CD4-positive, alpha-beta T cell treated with Interleukin-4 for 4 hours (primary cell): ENCODE data around the gene DIP2A.
"Not testable (repeated sequence)": the region's sequence is repeated elsewhere in the genome, so short reads cannot be mapped to it uniquely, and the experiment has no call there.

Experiments used
- DNase-seq: peaks from one replicate; pipeline ENCODE4 v3.0.0-alpha.2; 2020

Gene DIP2A

DNA sequence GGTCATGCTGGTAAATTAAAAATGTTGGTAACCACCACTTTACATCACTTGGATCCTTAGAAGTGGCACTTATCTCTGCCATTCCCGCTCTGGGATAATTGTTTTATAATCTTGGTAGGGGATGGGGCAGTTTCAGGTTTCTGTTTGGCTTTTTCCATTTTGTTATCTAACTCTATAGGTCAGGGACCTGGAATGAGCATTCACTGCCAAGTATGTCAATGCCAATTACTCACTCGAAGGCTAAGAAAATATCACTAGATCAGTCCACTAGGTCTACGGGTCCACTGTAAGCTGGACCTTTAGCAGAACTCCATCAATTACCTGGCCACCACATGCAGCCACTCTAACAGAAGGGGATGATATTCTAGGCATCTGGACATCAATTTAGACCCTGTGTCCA is 4.5 kb upstream of the DIP2A start:
- DNase-seq = no peak

DNA sequence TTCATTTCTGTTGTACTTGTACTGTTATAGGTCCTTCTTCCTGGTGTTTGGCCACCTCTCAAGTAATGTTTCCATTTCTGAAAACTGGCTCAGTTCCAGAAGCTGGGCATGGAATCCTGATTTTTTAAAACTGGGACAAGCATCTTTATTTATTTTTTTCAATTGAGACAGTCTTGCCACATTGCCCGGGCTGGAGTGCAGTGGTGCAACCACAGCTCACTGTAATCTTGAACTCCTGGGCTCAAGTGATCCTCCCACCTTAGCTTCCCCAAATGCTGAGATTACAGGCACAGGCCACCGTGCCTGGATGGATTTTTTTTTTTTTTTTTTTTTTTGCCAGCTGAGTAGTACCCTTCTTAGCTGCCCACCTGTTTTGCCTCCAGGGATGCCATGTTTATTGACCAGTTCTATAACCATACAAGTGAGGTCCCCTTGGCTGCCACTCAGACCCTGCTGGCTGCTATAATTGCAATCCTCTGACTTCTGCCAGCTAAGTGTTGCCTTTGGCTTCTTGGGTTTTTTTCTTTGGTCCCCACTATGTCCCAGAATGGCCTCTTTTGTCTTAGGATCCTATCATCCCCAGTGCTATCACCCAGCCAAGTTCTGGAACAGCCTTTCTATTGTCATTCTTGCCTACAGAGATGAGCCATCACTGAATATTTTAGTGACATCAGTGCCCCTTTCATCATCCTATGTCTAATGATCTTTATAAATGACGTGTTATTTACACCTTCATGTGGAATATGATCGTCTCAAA is 3.9 kb upstream of the DIP2A start:
- no peak for DNase-seq

DNA sequence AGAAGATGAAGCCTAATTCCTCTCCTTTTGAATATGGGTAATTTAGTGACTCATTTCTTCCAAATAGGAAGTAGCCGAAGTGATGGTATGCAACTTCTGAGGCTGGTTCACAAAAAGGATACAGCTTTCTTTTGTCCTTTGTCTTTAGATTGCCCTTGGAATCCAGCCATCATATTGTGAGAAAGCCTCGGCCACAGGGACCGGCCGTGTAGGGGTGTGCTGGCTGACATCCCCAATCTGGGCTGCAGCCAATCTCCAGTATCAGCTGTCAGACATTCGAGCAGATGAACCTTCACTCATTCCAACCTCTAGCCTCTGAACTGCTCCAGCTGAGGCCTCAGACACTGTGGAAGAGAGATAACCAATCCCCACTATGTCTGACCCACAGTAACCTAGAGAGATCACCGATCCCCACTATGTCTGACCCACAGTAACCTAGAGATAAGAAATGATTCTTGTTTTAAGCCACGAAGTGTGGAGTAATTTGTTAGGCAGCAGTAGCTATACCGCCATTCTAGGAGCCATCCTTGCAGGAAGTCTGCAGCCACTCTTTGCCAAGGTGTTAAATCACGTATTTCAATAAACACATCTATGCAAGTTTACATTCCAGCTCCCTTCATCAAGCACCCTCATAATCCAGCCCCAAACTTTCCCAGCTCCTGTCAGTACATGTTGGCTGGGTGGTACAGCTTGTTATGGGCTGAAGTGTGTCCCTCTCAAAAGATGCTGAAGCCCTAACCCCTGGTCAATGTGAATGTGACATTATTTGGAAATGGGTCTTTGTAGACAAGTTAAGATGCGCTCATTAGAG is 2.9 kb upstream of the DIP2A start:
- no peak for DNase-seq

DNA sequence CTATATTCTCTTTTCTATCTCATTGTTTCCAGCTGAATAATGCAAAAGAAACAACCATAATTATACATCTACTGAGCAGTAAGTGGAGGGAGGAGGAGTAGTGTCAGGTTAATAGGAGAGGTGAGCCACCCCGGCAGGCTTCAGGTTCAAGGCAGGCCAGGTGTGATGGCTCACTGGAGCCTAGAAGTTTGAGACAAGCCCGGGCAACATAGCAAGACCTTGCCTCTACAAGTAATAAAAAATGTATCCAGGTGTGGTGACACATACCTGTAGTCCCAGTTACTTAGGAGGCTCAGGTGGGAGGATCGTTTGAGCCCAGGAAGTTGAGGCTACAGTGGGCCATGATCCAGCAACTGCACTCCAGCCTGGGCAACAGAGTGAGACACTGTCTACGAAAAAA is 1.9 kb upstream of the DIP2A start:
- no peak for DNase-seq

DNA sequence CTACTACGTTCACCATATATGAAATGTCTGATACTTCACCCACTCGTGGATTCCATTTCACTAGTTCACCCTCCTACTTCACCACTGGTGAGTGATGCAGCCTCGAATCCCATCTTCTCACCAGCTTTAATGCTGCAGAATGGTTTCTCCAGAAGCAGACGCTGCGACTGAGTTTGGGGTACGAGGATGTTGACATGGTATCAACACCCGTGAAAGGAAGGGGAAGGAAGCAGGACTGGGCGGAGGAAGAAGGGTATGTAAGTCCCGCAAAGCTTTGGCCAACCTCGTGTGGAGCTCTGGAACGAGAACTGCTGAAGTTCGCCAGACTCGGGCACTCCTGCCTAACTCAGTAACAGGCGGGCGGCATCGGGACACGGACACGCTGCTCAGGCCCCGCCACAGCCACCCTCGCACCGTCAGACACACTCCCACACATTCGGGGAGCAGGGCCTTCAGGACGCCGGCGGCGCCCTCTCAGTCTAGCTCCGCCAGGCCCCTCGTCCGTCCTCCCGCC is 833 bp upstream of the DIP2A start:
- no peak for DNase-seq

DNA sequence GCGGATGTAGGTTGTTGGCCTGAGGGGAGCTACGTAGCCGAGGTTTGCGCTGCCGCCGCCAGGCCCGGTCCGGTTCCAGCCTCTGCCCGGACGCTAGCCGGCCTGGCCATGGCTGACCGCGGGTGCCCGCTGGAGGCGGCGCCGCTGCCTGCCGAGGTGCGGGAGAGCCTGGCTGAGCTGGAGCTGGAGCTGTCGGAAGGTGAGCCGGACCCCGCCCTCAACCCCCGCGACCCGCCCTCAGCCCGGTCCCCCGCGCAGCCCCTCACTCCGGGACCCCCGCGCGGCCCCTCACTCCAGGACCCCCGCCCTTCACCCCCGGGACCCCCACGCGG is 299 bp downstream of the DIP2A start:
- DNase-seq = no peak

DNA sequence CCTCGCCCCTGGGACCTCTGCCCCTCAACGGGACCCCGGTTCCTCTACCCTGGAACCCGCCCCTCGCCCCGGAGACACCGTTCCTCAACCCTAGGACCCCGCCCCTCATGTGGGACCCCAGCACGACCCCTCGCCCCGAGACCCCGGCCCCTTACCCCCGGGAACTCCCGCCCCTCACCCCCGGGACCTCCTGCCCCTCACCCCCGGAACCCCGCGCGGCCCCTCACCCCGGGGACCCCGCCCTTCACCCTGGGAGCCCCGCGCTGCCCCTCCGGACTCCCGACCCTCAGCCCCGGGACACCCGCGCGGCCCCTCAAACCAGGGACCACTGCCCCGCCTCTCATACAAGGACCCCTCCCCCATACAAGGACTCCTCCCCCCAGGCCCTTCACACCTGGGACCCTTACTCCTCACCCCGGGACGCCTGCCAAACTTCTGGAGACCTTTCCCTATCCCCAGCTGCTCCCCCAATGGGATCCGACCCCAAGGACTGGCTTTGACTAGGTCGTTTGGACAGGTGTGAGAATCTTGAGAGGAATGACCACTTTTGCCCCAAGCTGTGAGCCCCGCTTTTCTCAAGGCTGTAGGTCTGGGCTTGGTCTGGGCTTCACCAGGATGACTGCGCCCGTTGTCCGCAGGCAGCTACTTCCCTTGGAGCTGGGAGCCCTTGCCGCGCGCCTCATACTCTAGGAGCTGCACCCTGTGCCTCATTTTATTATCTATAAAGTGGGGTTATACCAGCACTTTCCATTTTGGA is 843 bp downstream of the DIP2A start:
- DNase-seq = no peak

DNA sequence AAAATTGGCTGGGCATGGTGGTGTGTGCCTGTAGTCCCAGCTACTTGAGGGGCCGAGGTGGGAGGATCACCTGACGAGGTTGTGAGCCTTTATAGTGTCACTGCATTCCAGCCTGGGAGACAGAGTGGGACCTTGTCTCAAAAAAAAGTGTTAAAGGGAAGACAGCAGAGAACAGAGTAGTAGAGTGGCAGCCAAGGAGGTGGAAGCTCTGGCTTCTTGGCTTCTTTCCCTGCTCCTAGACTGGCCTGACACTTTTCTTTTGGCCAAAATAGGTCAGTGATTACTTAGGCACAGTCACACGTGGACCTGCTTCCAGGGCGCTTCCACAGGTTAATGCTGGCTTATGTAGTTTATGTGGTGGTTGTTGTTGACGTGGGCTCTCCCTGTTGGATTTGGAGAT is 3.2 kb downstream of the DIP2A start:
- DNase-seq = no peak

DNA sequence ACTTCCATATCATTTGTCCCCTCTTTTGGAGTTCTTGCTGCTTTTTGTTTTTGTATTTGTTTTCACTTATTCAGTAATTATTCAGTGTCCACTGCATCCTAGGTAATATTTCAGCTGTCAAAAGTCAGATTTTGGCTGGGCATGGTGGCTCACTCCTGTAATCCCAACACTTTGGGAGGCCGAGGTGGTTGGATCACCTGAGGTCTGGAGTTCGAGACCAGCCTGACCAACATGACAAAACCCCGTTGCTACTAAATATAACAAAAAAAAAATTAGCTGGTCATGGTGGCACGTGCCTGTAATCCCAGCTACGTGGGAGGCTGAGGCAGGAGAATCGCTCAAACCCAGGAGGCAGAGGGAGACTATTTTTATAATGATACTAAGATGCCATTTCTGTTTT is 6.5 kb downstream of the DIP2A start:
- DNase-seq = not testable (repeated sequence)

DNA sequence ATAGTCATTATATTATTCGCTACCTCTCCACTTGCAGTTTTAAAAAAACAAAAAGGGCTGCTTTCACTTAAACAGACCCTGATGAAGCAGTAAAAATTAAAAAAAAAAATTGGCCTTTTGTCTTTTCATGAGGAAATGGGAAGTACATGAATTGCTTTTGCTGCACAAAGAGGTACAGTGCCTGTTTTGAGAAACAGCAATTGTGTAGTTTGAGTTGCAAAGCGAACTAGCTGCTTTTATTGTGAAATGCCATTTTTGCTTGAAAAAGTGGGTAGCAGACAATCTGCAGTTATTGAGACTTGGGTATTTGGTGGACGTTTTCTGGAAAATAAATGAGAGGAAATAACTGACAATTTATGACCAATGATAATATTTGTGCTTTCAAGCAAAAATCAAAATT is 7.0 kb downstream of the DIP2A start:
- no peak for DNase-seq

DNA sequence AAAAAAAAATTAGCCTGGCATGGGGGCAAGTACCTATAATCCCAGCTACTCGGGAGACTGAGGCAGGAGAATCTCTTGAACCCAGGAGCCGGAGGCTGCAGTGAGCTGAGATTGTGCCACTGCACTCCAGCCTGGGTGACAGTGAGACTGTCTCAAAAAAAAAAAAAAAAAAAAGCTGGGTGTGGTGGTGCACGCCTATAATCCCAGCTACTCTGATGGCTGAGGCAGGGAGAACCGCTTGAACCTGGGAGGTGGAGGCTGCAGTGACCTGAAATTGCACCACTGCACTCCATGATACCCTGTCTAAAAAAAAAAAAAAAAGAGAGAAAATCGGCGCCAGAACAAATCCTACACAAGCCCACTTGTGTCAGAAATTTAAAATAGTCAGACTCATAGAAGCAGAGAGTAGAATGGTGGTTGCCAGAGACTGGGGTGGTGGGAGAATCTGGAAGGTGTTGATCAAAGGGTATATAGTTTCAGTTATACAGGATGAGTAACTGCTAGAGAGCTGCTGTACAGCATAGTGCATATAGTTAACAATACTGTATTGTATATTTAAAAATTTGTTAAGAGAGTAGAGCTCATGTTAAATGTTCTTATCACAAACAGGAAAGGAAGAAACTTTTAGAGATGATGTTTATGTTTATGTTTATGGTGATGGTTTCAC is 9.6 kb downstream of the DIP2A start:
- no peak for DNase-seq

DNA sequence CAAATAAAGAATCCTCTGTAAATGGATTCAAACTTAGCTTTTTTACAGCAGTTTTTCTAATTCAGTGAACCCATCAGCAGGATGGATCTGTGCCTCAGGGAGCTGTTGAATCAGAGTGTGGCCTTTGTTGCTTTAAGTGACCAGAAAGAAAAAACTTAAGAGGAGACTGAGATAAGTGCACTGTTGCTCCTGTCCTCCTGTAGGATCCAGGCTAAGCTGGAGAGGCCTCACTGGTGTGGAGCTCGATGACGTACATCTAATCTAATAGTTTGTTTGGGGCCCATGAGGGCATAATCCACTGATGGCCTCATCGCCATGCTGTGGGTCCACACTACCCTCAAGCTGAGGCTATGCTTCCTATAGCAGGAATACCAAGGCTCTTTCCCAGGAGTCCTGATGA is 10.6 kb downstream of the DIP2A start:
- no peak for DNase-seq

DNA sequence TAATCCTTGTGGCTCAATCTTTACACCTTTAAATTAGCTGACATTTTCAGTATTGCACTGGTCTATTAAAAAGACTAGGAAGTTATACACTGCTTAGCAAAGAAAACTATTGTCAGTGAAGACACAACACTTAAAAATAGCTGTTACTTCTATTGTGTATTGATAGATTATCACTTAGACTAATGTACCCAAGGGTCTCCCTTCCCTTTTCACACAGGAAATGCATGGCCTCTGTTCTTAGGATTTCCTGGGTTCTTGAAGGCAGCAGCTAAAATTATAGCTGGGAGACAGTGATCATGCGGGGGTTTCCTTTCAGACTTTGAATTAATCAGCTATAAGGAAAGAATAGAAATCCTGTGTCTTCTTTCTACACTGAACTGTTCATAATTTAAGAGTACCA is 12.8 kb downstream of the DIP2A start:
- DNase-seq = no peak

DNA sequence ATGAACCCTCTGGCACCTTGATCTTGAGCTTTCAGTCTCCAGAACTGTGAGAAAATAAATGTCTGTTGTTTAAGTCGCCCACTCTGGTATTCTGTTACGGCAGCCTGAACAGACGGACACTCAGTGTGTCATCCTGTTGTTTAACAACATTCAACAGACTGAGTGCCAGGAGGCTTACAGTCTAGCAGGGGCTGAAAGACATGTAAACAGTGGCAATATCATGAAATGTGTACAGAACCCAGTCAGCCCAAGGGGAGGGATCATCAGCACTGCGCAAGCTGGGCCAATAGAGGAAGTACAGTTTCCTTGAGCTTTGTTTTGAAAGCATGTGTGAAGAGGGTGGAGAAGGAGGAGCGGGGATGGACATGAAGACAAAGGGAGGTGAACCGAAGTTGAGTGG is 13.6 kb downstream of the DIP2A start:
- DNase-seq = no peak

DNA sequence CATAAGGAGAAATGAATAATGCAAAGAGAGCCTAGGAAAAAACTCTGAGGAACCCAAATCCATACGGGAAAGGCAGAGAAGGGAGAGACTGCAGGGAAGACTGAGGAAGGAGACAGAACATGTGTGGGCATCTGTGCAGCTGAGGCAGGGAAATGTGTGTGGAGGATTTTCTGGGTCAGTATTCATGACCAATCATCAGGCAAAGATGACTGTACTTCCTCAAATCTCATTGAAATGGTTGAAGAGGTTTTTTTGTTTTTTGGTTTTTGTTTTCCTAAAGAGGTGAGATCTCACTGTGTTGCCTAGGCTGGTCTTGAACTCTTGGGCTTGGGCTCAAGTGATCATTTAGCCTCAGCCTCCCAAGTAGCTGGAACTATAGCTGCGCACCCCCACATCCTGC is 15.7 kb downstream of the DIP2A start:
- DNase-seq = no peak

DNA sequence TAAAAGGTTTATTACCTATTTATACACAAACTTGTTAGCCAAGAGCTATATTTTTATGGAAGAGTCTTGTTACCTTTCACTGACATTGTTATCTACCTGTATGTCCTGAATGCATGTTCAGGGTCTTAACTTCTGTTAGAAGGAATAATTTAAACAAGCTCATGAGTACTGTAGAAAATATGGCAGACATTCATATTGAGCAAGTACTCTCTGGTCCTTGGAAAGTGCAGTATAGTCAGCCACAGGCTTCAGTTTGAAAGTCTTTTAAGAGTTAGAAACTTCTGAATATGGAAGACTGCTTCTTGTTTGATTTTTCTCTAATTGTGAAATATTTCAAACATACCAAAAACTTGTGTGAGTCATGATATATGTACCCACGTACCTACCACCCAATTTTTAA is 16.6 kb downstream of the DIP2A start:
- no peak for DNase-seq

DNA sequence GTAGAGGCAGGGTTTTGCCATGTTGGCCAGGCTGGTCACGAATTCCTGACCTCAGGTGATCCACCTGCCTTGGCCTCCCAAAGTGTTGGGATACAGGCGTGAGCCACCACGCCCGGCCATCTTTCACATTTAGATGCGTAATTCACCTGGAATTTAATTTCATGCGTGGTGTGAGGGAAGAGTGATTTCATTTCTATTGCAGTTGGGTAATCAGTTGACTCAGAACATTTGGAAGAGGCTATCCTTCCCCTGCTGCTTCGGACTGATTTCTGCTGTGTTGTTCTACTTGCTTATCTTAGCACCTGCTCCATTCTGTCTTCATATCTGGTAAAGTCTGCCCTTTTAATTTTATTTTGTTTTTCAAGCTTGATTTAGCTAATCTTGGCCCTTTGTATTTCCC is 19.1 kb downstream of the DIP2A start:
- no peak for DNase-seq

DNA sequence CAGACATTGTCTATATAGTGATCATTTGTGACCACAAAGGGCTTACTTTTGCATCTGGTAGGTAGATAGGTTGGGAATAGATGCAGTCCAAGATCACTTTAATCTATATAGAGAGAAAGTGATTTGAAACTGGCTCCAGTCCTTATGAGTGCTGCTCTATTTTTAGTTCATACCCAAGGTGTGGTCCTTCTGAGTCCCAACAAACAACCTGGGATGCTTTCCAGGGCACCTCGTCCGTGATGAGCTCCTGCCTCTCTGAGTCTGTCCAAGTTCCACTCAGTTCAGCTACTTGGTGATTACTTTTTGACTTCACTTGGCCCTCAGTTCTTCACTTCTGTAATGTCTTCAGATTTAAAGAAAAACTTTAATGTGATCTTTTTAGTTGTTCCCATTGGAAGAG is 20.2 kb downstream of the DIP2A start:
- DNase-seq = no peak

DNA sequence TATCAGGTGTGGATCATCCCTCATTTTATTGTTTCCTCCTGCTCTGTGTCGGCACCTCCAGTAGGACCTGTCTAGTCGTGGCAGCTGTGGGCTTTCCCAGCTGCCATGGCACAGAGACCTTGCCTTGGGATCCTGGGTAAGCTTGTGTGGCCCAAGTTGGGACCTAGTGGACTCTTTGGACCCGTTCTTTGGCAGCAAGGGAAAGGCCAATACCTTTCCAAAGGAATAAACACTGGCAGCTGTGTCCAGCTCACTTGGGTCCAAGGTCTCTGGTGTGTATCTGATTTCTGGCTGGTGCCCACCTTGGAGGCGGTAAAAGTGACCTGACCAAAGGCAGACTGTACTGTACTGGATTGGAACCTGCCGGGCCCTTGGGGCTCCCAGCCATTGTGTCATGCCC is 21.8 kb downstream of the DIP2A start:
- DNase-seq = no peak

DNA sequence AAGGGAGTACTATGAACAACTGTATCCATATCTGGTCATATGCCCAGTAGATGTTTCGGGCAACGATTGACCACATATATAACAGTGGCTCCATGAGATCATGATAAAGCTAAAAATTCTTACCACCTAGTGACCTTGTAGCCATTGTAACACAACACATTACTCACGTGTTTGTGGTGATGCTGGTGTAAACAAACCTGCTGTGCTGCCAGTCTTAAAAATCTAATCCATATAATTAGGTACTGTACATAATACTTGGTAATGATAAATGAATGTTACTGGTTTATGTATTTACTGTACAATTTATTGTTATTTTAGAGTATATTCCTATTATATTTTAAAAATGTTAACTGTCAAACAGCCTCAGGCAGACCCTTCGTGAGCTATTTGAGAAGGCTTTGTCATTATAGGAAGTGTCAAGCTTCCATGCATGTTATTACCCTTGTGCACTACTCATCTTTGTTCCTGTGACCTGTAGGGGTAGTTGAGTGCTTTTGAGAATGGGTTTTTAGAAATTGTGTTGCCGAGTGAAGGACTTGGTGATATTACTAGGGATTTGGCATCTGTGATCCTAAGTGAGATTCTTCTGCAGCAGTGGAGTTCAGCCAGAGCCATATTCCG is 23.6 kb downstream of the DIP2A start:
- DNase-seq = no peak

DNA sequence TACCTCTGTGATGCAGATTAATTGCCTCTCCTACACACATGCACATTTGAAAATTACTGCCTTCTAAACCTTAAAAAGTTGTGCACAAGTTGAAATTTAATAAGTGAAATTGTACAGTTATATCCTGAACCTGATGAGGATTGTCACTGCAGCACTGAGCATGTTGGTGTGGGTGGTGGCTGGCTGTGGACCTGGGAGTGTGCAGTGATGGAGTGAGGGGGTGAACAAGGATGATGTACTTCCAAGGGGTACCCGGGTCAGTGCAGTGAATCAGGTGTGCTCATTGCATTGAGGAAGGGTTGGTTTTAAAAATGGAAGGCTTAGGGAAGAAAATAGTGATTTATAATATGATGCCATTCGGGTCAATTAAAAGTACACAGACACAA is 24.1 kb downstream of the DIP2A start:
- no peak for DNase-seq
